BLaER1 treated with 17β-estradiol and CSF1 and Interleukin-3, amounts not matched to agents 10 nM and 100 nM (cell line): ENCODE data around the gene PRR30.

Experiments
- H3K27ac ChIP-seq, 11 experiments: shearing (Covaris generic); formaldehyde crosslinking; 2 replicates each; pipeline ENCODE4 v1.8.1; 2022
- H3K27me3 ChIP-seq, 11 experiments: shearing (Covaris generic); formaldehyde crosslinking; 2 replicates each; pipeline ENCODE4 v1.8.1; 2022
- H3K36me3 ChIP-seq, 11 experiments: shearing (Covaris generic); formaldehyde crosslinking; 2 replicates each; pipeline ENCODE4 v1.8.1; 2022
- H3K4me1 ChIP-seq, 10 experiments: shearing (Covaris generic); formaldehyde crosslinking; 2 replicates each; pipeline ENCODE4 v1.8.1; 2022
- H3K4me2 ChIP-seq, 11 experiments: shearing (Covaris generic); formaldehyde crosslinking; 2 replicates each; pipeline ENCODE4 v1.8.1; 2022
- H3K4me3 ChIP-seq, 10 experiments: shearing (Covaris generic); formaldehyde crosslinking; 2 replicates each; pipeline ENCODE4 v1.8.1; 2022
- H3K9ac ChIP-seq, 11 experiments: shearing (Covaris generic); formaldehyde crosslinking; 2 replicates each; pipeline ENCODE4 v1.8.1; 2022
- H3K9me3 ChIP-seq, 11 experiments: shearing (Covaris generic); formaldehyde crosslinking; replicated peaks in 1 of 11; 2 replicates each; pipeline ENCODE4 v1.8.1; 2022
- H4K20me1 ChIP-seq, 11 experiments: shearing (Covaris generic); formaldehyde crosslinking; 2 replicates each; pipeline ENCODE4 v1.8.1; 2022
- Cebpa-rat ChIP-seq, 11 experiments: shearing (Covaris generic); IDR thresholded peaks; 2 replicates each; pipeline ENCODE4 v1.8.1; 2022

PRR30 gene

GRCh38 chr2:27133905-27134780 lies 5.1 kb downstream of the PRR30 start, which contains the start of gene PREB:
Gene PREB (minus strand): TSS chr2:27134636. CDS start chr2:27134421, 215 bp downstream.
- no peak for TF ChIP-seq Cebpa-rat (IDR thresholded peaks at IDR 0.05)
- H3K36me3 ChIP-seq, result peaks cover 38 to 43% (median 40%) of the 10 kb centered on the region in 11 experiments
- H3K27me3 ChIP-seq, result no peaks in the 10 kb centered on the region
- peak within 1 kb of the TSS; percentile 81 to 94 (median 88) for H3K27ac ChIP-seq
- peaks cover 23 to 48% (median 45%) of the 10 kb centered on the region in 11 experiments; a peak in 21 of 22 replicates for H4K20me1 ChIP-seq
- H3K9me3 ChIP-seq, result no peaks in the 10 kb centered on the region
- H3K4me1 ChIP-seq, result peaks cover 22 to 32% (median 26%) of the 10 kb centered on the region in 10 experiments
- peak within 1 kb of the TSS; percentile 80 to 97 (median 91) for H3K4me2 ChIP-seq
- peak within 1 kb of the TSS; percentile 85 to 100 (median 95) for H3K4me3 ChIP-seq
- peak within 1 kb of the TSS; percentile 86 to 98 (median 92) for H3K9ac ChIP-seq

- H3K4me2 ChIP-seq, result peak overlapping the region; percentile 80 to 97 (median 91)
- peaks cover 38 to 51% (median 44%) of the 10 kb centered on the region in 11 experiments for H3K36me3 ChIP-seq
- peaks cover 23 to 55% (median 47%) of the 10 kb centered on the region in 11 experiments; a peak in 21 of 22 replicates for H4K20me1 ChIP-seq
- peaks cover 22 to 32% (median 26%) of the 10 kb centered on the region in 10 experiments for H3K4me1 ChIP-seq
- H3K27ac ChIP-seq, result peak overlapping the region in 9 of 11 experiments; percentile 84 to 94 (median 88); a peak in 14 of 22 replicates
- peak overlapping the region; percentile 86 to 98 (median 92) for H3K9ac ChIP-seq
- no peaks in the 10 kb centered on the region for H3K9me3 ChIP-seq
- H3K4me3 ChIP-seq, result peak overlapping the region; percentile 85 to 100 (median 95)
- no peaks in the 10 kb centered on the region for H3K27me3 ChIP-seq
- no peak for TF ChIP-seq Cebpa-rat (IDR thresholded peaks at IDR 0.05)
These were observed 5.9 kb downstream of the PRR30 start for GRCh38 chr2:27133195-27133875.

- Histone ChIP-seq H3K9ac (no peak overlapping the region), H3K27ac (no peak overlapping the region), H3K36me3 (peaks cover 38 to 54% (median 44%) of the 10 kb centered on the region in 11 experiments), H3K4me3 (no peak overlapping the region), H3K27me3 (no peaks in the 10 kb centered on the region), H3K9me3 (no peaks in the 10 kb centered on the region), H3K4me1 (peaks cover 22 to 32% (median 26%) of the 10 kb centered on the region in 10 experiments), H3K4me2 (no peak overlapping the region), H4K20me1 (peaks cover 23 to 61% (median 47%) of the 10 kb centered on the region in 11 experiments; a peak in 21 of 22 replicates)
- TF ChIP-seq Cebpa-rat (IDR thresholded peaks at IDR 0.05), result no peak
These were observed 7.8 kb downstream of the PRR30 start for GRCh38 chr2:27131429-27131828.

DNA sequence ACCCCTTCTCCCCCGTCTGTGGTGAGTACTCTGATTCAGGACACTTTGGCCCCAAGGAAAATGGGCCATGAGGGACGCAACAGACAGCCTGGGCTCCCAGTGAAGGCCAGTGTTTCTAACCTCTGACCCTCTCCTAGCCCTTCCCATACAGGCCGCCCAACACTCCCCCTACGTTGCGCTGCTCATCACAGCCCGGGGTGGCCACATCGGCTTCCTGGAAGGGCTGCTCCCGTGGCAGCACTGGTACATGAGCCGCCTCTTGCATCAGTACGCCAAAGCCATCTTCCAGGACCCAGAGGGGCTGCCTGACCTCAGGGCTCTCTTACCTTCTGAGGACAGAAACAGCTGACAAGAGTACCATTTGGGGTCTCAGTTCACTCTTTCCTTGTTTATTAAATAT lies 8.8 kb downstream of the PRR30 start:
- H3K9ac ChIP-seq, result no peak overlapping the region
- no peaks in the 10 kb centered on the region for H3K9me3 ChIP-seq
- TF ChIP-seq Cebpa-rat (IDR thresholded peaks at IDR 0.05), result no peak
- H3K27ac ChIP-seq, result no peak overlapping the region
- no peak overlapping the region for H3K4me3 ChIP-seq
- no peak overlapping the region for H3K4me2 ChIP-seq
- H4K20me1 ChIP-seq, result peaks cover 23 to 61% (median 47%) of the 10 kb centered on the region in 11 experiments; a peak in 21 of 22 replicates
- H3K36me3 ChIP-seq, result peaks cover 38 to 54% (median 44%) of the 10 kb centered on the region in 11 experiments
- peaks cover 18 to 27% (median 22%) of the 10 kb centered on the region in 10 experiments for H3K4me1 ChIP-seq
- no peaks in the 10 kb centered on the region for H3K27me3 ChIP-seq

- H3K4me1 ChIP-seq, result peaks cover 10 to 19% (median 14%) of the 10 kb centered on the region in 10 experiments
- no peak overlapping the region for H3K4me2 ChIP-seq
- H3K4me3 ChIP-seq, result no peak overlapping the region
- peaks cover 38 to 54% (median 44%) of the 10 kb centered on the region in 11 experiments for H3K36me3 ChIP-seq
- no peak overlapping the region for H3K27ac ChIP-seq
- peaks cover 20 to 61% (median 46%) of the 10 kb centered on the region in 11 experiments; a peak in 21 of 22 replicates for H4K20me1 ChIP-seq
- H3K9me3 ChIP-seq, result no peaks in the 10 kb centered on the region
- no peak for TF ChIP-seq Cebpa-rat (IDR thresholded peaks at IDR 0.05)
- H3K27me3 ChIP-seq, result peaks cover 4 to 10% (median 7%) of the 10 kb centered on the region in 11 experiments; a peak in 21 of 22 replicates
- no peak overlapping the region for H3K9ac ChIP-seq
These were observed 10.3 kb downstream of the PRR30 start for GRCh38 chr2:27128668-27129571.

DNA sequence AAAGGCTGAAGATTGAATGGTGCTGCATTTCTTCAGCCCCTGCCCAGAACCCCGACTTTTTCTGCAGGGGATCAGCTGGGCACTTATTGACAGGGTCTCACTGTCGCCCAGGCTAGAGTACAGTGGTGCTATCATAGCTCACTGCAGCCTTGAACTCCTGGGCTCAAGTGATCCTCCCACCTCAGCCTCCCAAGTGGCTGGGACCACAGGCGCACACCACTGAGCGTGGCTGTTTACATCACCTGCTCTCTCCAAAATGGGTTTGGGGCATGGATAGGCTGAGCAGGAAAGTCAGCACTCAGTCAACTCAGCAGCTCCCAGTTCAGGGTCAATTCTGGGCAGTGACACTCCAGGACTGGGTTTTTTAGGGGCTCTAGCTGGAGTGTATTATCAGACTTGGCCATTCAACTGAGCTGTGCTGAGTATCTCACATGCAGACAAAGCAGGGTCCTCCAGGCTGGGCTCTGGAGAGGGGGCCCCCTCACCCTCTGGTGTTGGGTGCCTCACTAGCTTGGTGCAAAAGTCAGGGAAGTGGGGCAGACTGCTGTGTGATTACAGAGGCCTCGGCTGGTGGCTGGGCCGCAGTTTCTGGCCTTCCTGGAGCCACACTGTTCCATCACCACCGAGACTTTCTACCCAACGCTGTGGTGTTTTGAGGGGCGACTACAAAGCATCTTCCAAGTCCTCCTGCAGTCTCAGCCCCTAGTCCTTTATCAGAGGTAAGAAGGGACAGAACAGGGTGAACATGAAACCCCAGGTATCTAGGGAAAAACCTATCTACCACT lies 11.1 kb downstream of the PRR30 start:
- no peak overlapping the region for H3K9ac ChIP-seq
- TF ChIP-seq Cebpa-rat (IDR thresholded peaks at IDR 0.05), result no peak
- no peak overlapping the region for H3K4me3 ChIP-seq
- peaks cover 3 to 12% (median 8%) of the 10 kb centered on the region in 10 experiments for H3K4me1 ChIP-seq
- peaks cover 12 to 18% (median 15%) of the 10 kb centered on the region in 11 experiments for H3K27me3 ChIP-seq
- no peak overlapping the region for H3K27ac ChIP-seq
- peaks cover 37 to 50% (median 43%) of the 10 kb centered on the region in 11 experiments for H3K36me3 ChIP-seq
- H3K4me2 ChIP-seq, result no peak overlapping the region
- no peaks in the 10 kb centered on the region for H3K9me3 ChIP-seq
- peaks cover 12 to 53% (median 40%) of the 10 kb centered on the region in 11 experiments; a peak in 21 of 22 replicates for H4K20me1 ChIP-seq

DNA sequence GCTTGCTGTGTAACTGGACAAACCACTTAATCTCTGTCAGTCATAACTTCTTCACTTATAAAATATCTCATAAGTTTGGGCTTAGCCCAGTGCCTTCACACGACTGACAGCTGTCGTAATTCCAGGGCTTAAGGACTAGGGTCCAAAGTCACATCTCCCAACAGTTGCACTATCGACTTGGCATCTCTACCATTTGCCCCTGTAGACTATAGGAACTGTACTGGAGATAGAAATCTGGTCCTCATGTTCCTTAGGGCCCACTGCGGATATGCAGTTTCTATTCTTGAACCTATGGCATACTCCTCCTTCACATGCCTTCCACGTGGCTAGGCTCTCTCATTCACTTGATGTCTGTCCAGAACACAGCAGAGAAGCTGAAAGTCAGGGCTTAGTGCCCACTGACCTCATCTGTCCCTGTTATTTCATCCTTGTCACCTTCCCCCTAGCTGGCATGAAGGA lies 12.9 kb downstream of the PRR30 start:
- Histone ChIP-seq H3K27ac (no peak overlapping the region), H3K36me3 (peaks cover 19 to 32% (median 26%) of the 10 kb centered on the region in 11 experiments)

More for the DNA sequence above, 12.9 kb downstream of the PRR30 start:
- H3K4me1 ChIP-seq, result no peaks in the 10 kb centered on the region; a peak in 1 of 20 replicates
- no peak for TF ChIP-seq Cebpa-rat (IDR thresholded peaks at IDR 0.05)
- H3K27me3 ChIP-seq, result peaks cover 19 to 36% (median 32%) of the 10 kb centered on the region in 11 experiments
- no peak overlapping the region for H3K9ac ChIP-seq
- H3K9me3 ChIP-seq, result no peaks in the 10 kb centered on the region
- peaks cover 0 to 35% (median 22%) of the 10 kb centered on the region in 11 experiments; a peak in 18 of 22 replicates for H4K20me1 ChIP-seq
- no peak overlapping the region for H3K4me3 ChIP-seq
- no peak overlapping the region for H3K4me2 ChIP-seq
